Smooth muscle cell (in vitro differentiated cells): Measurements from ENCODE around the gene DOCK10. TPM values are rescaled to one million over a fixed set of nuclear protein-coding genes. Genes with fewer than 3 reads are reported as not detected.

ENCODE experiments used
- DNase-seq: peaks from one replicate; lab custom pipeline; 2025; ENCODE audit not compliant: unreplicated experiment; lab: John Stamatoyannopoulos, UW
- H2AFZ ChIP-seq: fragments of 200-600 bp; sonication (generic); 2 replicates; pipeline ENCODE4 v1.6.0; 2016; ENCODE audit warnings: antibody characterized with exemption, low read depth, mild to moderate bottlenecking
- H3F3A ChIP-seq: fragments of 200-600 bp; sonication (generic); 2 replicates; pipeline ENCODE4 v1.6.0; 2017; ENCODE audit warnings: antibody characterized with exemption, low read depth
- H3K27ac ChIP-seq: fragments of 200-600 bp; sonication (generic); 2 replicates; pipeline ENCODE4 v1.5.1; 2016; ENCODE audit warnings: low read depth, mild to moderate bottlenecking
- H3K27me3 ChIP-seq: fragments of 200-600 bp; sonication (generic); 2 replicates; pipeline ENCODE4 v1.6.1; 2016; ENCODE audit warnings: low read depth, mild to moderate bottlenecking
- H3K36me3 ChIP-seq: fragments of 200-600 bp; sonication (generic); 2 replicates; pipeline ENCODE4 v1.5.1; 2016; ENCODE audit warnings: low read depth
- H3K4me1 ChIP-seq: fragments of 200-600 bp; sonication (generic); 2 replicates; pipeline ENCODE4 v1.5.1; 2016; ENCODE audit warnings: low read depth
- H3K4me2 ChIP-seq: fragments of 200-600 bp; sonication (generic); 2 replicates; pipeline ENCODE4 v1.6.0; 2016; ENCODE audit warnings: mild to moderate bottlenecking
- H3K4me3 ChIP-seq: fragments of 200-600 bp; sonication (generic); 2 replicates; pipeline ENCODE4 v1.5.1; 2016; ENCODE audit warnings: mild to moderate bottlenecking
- H3K79me2 ChIP-seq: fragments of 200-600 bp; sonication (generic); 2 replicates; pipeline ENCODE4 v1.6.0; 2016; ENCODE audit warnings: low read depth, mild to moderate bottlenecking
- H3K9ac ChIP-seq: fragments of 200-600 bp; sonication (generic); 2 replicates; pipeline ENCODE4 v1.6.0; 2016; ENCODE audit warnings: low read depth
- H3K9me3 ChIP-seq: fragments of 200-600 bp; sonication (generic); replicated peaks from 2 replicates; pipeline ENCODE4 v1.5.1; 2016; ENCODE audit warnings: low read depth
- H4K20me1 ChIP-seq: fragments of 200-600 bp; sonication (generic); 2 replicates; pipeline ENCODE4 v1.6.0; 2016; ENCODE audit warnings: low read depth
- CTCF ChIP-seq: fragments of 200-600 bp; sonication (generic); IDR thresholded peaks from 2 replicates; pipeline ENCODE4 v1.5.1; 2017; ENCODE audit warnings: borderline replicate concordance, mild to moderate bottlenecking, antibody characterized with exemption; ENCODE audit not compliant: insufficient read depth, poor library complexity, severe bottlenecking
- WGBS: methylation state at CpG from one replicate; pipeline ENCODE4 v1.1.7; 2016; ENCODE audit warnings: low lambda C conversion rate; 5-methylcytosine and 5-hydroxymethylcytosine counted together
- microRNA-seq: library from miRNA; unstranded; fragments of <30 nt; microRNA quantifications from one replicate; pipeline ENCODE4, GENCODE V29; 2016; ENCODE audit warnings: borderline number of aligned reads
- polyA plus RNA-seq: library from polyadenylated mRNA; unstranded; fragments of >200 nt; fragmentation: Nextera tagmentation; extraction: Ambion mirVana; gene quantifications from 2 replicates; pipeline ENCODE4 v1.2.1, GENCODE V29; 2016
- small RNA-seq: library from RNA; depleted of rRNA; stranded (forward); fragments of <200 nt; gene quantifications from one replicate; pipeline ENCODE3, GENCODE V24; 2014
- total RNA-seq: library from RNA; depleted of rRNA; stranded (reverse); fragments of >200 nt; gene quantifications from 2 replicates; pipeline ENCODE4 v1.2.3, GENCODE V29; 2014

The DOCK10 gene
- total and polyA plus RNA-seq, 2 experiments from 2014 or later, result 0.04 TPM; not detected in 1

- Histone ChIP-seq H3K9me3 (no peaks in the 10 kb centered on the region), H3K27me3 (no peaks in the 10 kb centered on the region), H2AFZ (no peak within 1 kb of the TSS), H3K79me2 (no peaks in the 10 kb centered on the region), H4K20me1 (no peaks in the 10 kb centered on the region), H3K27ac (no peak within 1 kb of the TSS), H3K4me2 (no peak within 1 kb of the TSS), H3F3A (no peaks in the 10 kb centered on the region), H3K9ac (no peak within 1 kb of the TSS), H3K4me1 (no peaks in the 10 kb centered on the region), H3K4me3 (no peak within 1 kb of the TSS), H3K36me3 (no peaks in the 10 kb centered on the region)
- no peak for TF ChIP-seq CTCF
- WGBS, result 93% methylated on average over 5 of the region's 5 CpGs
- no peak for DNase-seq
Measured at GRCh38 chr2:224716201-224716600, 326.1 kb downstream of the DOCK10 start, which contains the start of gene CCDC195. Gene CCDC195, minus strand, starts transcription at chr2:224716365. Its CDS starts 0 bp downstream, at chr2:224716365.

Small RNA genes lying within 50 kb of the gene (microRNA-seq; reads per million reads assigned to microRNA genes)
- gene MIR4439, result not detected

Small RNA genes lying within 50 kb of the gene (small RNA-seq; reads per million reads assigned to genes)
- not detected for gene MIR4439
